Osteocyte (in vitro differentiated cells): ENCODE data around the gene GZMB. TPM values are rescaled to one million over a fixed set of nuclear protein-coding genes. Genes with fewer than 3 reads are reported as not detected.

Source experiments
- DNase-seq: peaks from one replicate; pipeline ENCODE4 v3.0.0; 2021; ENCODE audit warnings: mixed read lengths; ENCODE audit not compliant: unreplicated experiment; ENCODE audit errors: extremely low spot score
- H3K27ac Mint-ChIP-seq: one replicate; pipeline ENCODE4 v1.8.0; 2021; ENCODE audit warnings: mild to moderate bottlenecking, mixed read lengths; ENCODE audit not compliant: unreplicated experiment
- H3K27me3 Mint-ChIP-seq: one replicate; pipeline ENCODE4 v1.8.0; 2021; ENCODE audit warnings: mixed read lengths; ENCODE audit not compliant: unreplicated experiment
- H3K36me3 Mint-ChIP-seq: one replicate; pipeline ENCODE4 v1.8.0; 2021; ENCODE audit warnings: mixed read lengths; ENCODE audit not compliant: unreplicated experiment
- H3K4me1 Mint-ChIP-seq: one replicate; pipeline ENCODE4 v1.8.0; 2021; ENCODE audit warnings: mixed read lengths; ENCODE audit not compliant: unreplicated experiment
- H3K4me3 Mint-ChIP-seq: one replicate; pipeline ENCODE4 v1.8.0; 2021; ENCODE audit warnings: mild to moderate bottlenecking, moderate library complexity, mixed read lengths; ENCODE audit not compliant: unreplicated experiment
- H3K9me3 Mint-ChIP-seq: one replicate; pipeline ENCODE4 v1.8.0; 2021; ENCODE audit warnings: mixed read lengths; ENCODE audit not compliant: unreplicated experiment
- CTCF ChIP-seq: fragments of 200-600 bp; sonication (generic); IDR thresholded peaks from 2 replicates; pipeline ENCODE4 v1.5.0; 2021; ENCODE audit warnings: antibody characterized with exemption, mild to moderate bottlenecking, moderate library complexity
- total RNA-seq: library from RNA; stranded (reverse); gene quantifications from 2 replicates; pipeline ENCODE4 v1.2.1, GENCODE V29; 2021

Gene GZMB
- total RNA-seq, 1 donor from 2014 or later, result not detected

GRCh38 chr14:24613241-24613640 lies 20.7 kb downstream of the GZMB start:
- Mint-ChIP-seq H3K9me3 (no peaks in the 10 kb centered on the region), H3K27me3 (no peaks in the 10 kb centered on the region), H3K4me1 (no peaks in the 10 kb centered on the region), H3K27ac (no peak overlapping the region), H3K4me3 (no peak overlapping the region), H3K36me3 (no peaks in the 10 kb centered on the region)
- TF ChIP-seq CTCF, result no peak
- DNase-seq, result no peak

GRCh38 chr14:24612196-24612595 lies 21.8 kb downstream of the GZMB start:
- no peak for TF ChIP-seq CTCF
- no peaks in the 10 kb centered on the region for H3K4me1 Mint-ChIP-seq
- DNase-seq, result no peak
- H3K4me3 Mint-ChIP-seq, result no peak overlapping the region
- H3K27me3 Mint-ChIP-seq, result no peaks in the 10 kb centered on the region
- H3K27ac Mint-ChIP-seq, result no peak overlapping the region
- H3K36me3 Mint-ChIP-seq, result no peaks in the 10 kb centered on the region
- no peaks in the 10 kb centered on the region for H3K9me3 Mint-ChIP-seq

- Mint-ChIP-seq H3K4me1 (no peaks in the 10 kb centered on the region), H3K27me3 (no peaks in the 10 kb centered on the region), H3K9me3 (no peaks in the 10 kb centered on the region), H3K36me3 (no peaks in the 10 kb centered on the region), H3K27ac (no peak within 1 kb of the TSS), H3K4me3 (no peak within 1 kb of the TSS)
- no peak for DNase-seq
- no peak for TF ChIP-seq CTCF
Measured at GRCh38 chr14:24609655-24610344, 24.2 kb downstream of the GZMB start, which contains the start of gene GZMH. Gene GZMH (minus strand): TSS chr14:24609685. CDS start chr14:24609613, 72 bp downstream.

- TF ChIP-seq CTCF, result no peak
- Mint-ChIP-seq H3K4me1 (no peaks in the 10 kb centered on the region), H3K27ac (no peak overlapping the region), H3K9me3 (no peaks in the 10 kb centered on the region), H3K36me3 (no peaks in the 10 kb centered on the region), H3K27me3 (no peaks in the 10 kb centered on the region), H3K4me3 (no peak overlapping the region)
- no peak for DNase-seq
Measured at GRCh38 chr14:24607635-24608514, 26.1 kb downstream of the GZMB start.

- Mint-ChIP-seq H3K4me3 (no peak overlapping the region), H3K36me3 (no peaks in the 10 kb centered on the region), H3K9me3 (no peaks in the 10 kb centered on the region), H3K27me3 (no peaks in the 10 kb centered on the region), H3K27ac (no peak overlapping the region), H3K4me1 (no peaks in the 10 kb centered on the region)
- no peak for TF ChIP-seq CTCF
- DNase-seq, result no peak
Measured at GRCh38 chr14:24607081-24607480, 26.9 kb downstream of the GZMB start.
